Suprapubic skin (tissue), 4 donors: ENCODE results near the gene AP2M1. TPM values are rescaled to one million over a fixed set of nuclear protein-coding genes. Genes with fewer than 3 reads are reported as not detected.

Source experiments
- DNase-seq, 2 donors: peaks; one replicate each; pipeline ENCODE4 v3.0.0-alpha.2; 2019; ENCODE audit warnings: low spot score in 2 of 2
- H3K27ac ChIP-seq: fragments of 200-600 bp; sonication (generic); one replicate; pipeline ENCODE4 v1.5.1; 2019
- H3K27me3 ChIP-seq: fragments of 200-600 bp; sonication (generic); one replicate; pipeline ENCODE4 v1.5.1; 2019
- H3K36me3 ChIP-seq: fragments of 200-600 bp; sonication (generic); one replicate; pipeline ENCODE4 v1.5.1; 2019
- H3K4me1 ChIP-seq: fragments of 200-600 bp; sonication (generic); one replicate; pipeline ENCODE4 v1.5.1; 2019
- H3K4me3 ChIP-seq: fragments of 200-600 bp; sonication (generic); one replicate; pipeline ENCODE4 v1.5.1; 2019; ENCODE audit warnings: mild to moderate bottlenecking
- H3K9me3 ChIP-seq: fragments of 200-600 bp; sonication (generic); one replicate; pipeline ENCODE4 v1.5.1; 2019
- CTCF ChIP-seq, 2 donors: fragments of 200-600 bp in 1 of 2; fragments of 450-650 bp in 1 of 2; sonication (generic) in 1 of 2; IDR thresholded peaks; one replicate each; pipeline ENCODE4 v1.5.1; 2016 to 2019; ENCODE audit warnings: antibody characterized with exemption in 2 of 2, mild to moderate bottlenecking in 1 of 2, moderate library complexity in 1 of 2
- EP300 ChIP-seq: sonication (generic); formaldehyde crosslinking; IDR thresholded peaks from one replicate; pipeline ENCODE4 v1.6.1; 2017; ENCODE audit warnings: antibody characterized with exemption
- POLR2A ChIP-seq, 2 donors: fragments of 450-650 bp; IDR thresholded peaks; one replicate each; pipeline ENCODE4 v1.6.1; 2017; ENCODE audit warnings: antibody characterized with exemption in 2 of 2, mild to moderate bottlenecking in 2 of 2, moderate library complexity in 2 of 2
- POLR2AphosphoS5 ChIP-seq, 3 donors: sonication (generic); formaldehyde crosslinking; IDR thresholded peaks; one replicate each; pipeline ENCODE4 v1.6.1; 2017; ENCODE audit warnings: antibody characterized with exemption in 3 of 3
- WGBS: methylation state at CpG from one replicate; pipeline ENCODE4 v1.1.5; 2018; 5-methylcytosine and 5-hydroxymethylcytosine counted together
- total RNA-seq, 4 donors: library from RNA; depleted of rRNA; stranded (reverse); fragments of >200 nt; gene quantifications; one replicate each; pipeline ENCODE4 v1.1.0, GENCODE V29; 2016

The AP2M1 gene
- total RNA-seq, 4 donors from 2014 or later, result 112 to 137 (median 121) TPM

DNA sequence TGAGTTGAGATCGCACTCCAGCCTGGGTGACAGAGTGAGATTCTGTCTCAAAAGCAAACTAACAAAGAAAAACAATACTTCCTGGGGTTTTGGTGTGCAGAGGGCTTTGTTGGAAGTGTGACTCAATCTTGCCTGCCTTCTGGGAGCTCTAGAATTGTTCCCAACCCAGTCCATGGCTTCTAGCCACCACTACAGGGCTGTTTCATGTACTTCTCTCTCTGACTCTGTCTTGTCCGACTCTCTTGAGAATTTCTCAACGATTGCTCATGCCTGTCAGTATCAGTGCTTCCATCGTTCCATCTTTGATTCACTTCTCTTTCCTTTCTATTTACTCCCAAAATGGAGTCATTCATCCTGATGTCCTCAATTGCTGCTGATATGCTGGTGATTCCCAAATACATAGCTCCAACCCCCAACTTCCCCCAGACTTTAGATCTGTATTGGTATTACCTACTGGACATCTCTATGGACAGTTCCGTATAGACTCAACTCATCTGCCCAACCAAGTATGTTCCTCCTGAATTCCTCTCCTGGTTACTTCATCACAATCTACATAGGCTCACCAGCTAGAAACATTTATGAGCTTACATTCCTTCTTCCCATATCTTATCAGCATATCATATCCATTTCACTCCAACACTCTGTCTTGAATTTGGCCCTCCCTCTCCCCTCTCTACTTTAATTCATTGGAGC, 1.8 kb upstream of the AP2M1 start:
- Histone ChIP-seq H3K27ac (no peak overlapping the region), H3K9me3 (no peaks in the 10 kb centered on the region), H3K4me3 (no peak overlapping the region), H3K27me3 (no peaks in the 10 kb centered on the region), H3K36me3 (peaks cover 53% of the 10 kb centered on the region), H3K4me1 (peaks cover 41% of the 10 kb centered on the region)
- TF ChIP-seq POLR2AphosphoS5 (IDR thresholded peaks at IDR 0.05) (no peak), CTCF (IDR thresholded peaks at IDR 0.05) (no peak), EP300 (no peak), POLR2A (IDR thresholded peaks at IDR 0.05) (no peak)
- 66% methylated on average over 5 of the region's 5 CpGs for WGBS
- no peak for DNase-seq

- Histone ChIP-seq H3K27me3 (no peaks in the 10 kb centered on the region), H3K4me3 (no peak overlapping the region), H3K4me1 (peaks cover 43% of the 10 kb centered on the region), H3K36me3 (peaks cover 53% of the 10 kb centered on the region), H3K9me3 (no peaks in the 10 kb centered on the region), H3K27ac (peak overlapping the region; percentile 20)
- no peak for DNase-seq
- 89% methylated on average over 2 of the region's 2 CpGs for WGBS
- TF ChIP-seq POLR2AphosphoS5 (IDR thresholded peaks at IDR 0.05) (no peak), POLR2A (IDR thresholded peaks at IDR 0.05) (no peak)
Observed at GRCh38 chr3:184173374-184173722, 1.3 kb upstream of the AP2M1 start.

- TF ChIP-seq EP300 (no peak), CTCF (IDR thresholded peaks at IDR 0.05) (no peak)
- no peak for DNase-seq
- peaks cover 43% of the 10 kb centered on the region for H3K4me1 ChIP-seq
- H3K4me3 ChIP-seq, result no peak overlapping the region
- H3K27ac ChIP-seq, result peak overlapping the region; percentile 20
- H3K27me3 ChIP-seq, result no peaks in the 10 kb centered on the region
- WGBS, result 13% methylated on average over 4 of the region's 4 CpGs
- no peaks in the 10 kb centered on the region for H3K9me3 ChIP-seq
- H3K36me3 ChIP-seq, result peaks cover 53% of the 10 kb centered on the region
Observed at GRCh38 chr3:184174284-184174645, 390 bp upstream of the AP2M1 start.

DNA sequence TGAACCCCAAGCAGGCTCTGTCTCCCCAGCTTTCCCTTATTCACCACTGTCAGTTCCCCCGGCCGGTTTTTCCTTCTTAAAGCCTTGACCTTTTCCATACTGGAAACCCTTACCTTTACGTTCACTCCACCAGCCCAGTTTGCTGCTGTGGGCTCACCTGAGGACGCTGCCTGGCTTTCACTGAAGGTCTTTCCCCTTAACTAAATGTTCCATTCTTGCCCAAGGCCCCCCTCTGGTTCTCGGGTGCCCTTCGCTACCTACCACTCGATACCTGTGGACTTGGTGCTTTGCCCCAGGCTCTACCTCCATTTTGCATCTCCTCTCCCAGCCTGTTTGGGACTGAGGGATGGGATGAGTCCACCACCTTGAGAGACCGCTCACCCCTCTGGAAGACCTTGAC, 851 bp downstream of the AP2M1 start:
- TF ChIP-seq POLR2AphosphoS5 (IDR thresholded peaks at IDR 0.05) (no peak), EP300 (no peak), POLR2A (IDR thresholded peaks at IDR 0.05) (no peak), CTCF (IDR thresholded peaks at IDR 0.05) (no peak)
- peak overlapping the region; percentile 89 for H3K4me3 ChIP-seq
- H3K27ac ChIP-seq, result peak overlapping the region; percentile 92
- H3K4me1 ChIP-seq, result peaks cover 43% of the 10 kb centered on the region
- no peaks in the 10 kb centered on the region for H3K9me3 ChIP-seq
- H3K36me3 ChIP-seq, result peaks cover 53% of the 10 kb centered on the region
- 18% methylated on average over 8 of the region's 8 CpGs for WGBS
- no peak for DNase-seq
- no peaks in the 10 kb centered on the region for H3K27me3 ChIP-seq

DNA sequence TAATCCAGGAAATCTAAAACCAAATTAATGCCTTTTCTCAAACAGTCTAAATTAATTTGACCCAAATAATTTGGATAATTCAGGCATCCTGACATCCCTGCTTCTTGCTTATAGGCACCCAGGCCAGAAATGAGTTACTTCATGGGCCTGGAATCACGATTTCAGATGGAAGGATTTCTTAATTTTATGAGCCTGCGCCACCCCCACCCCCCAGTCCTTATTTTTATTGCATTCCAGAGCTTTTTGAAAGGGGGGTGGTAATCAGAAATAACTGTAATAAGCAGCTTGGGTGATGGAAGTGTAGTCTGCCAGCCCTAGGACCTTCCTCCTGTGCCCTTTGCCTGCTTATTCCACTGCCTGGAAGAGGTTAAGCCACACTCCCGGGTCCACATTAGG, 1.3 kb downstream of the AP2M1 start:
- peak overlapping the region; percentile 92 for H3K27ac ChIP-seq
- no peak for DNase-seq
- peak overlapping the region; percentile 89 for H3K4me3 ChIP-seq
- no peaks in the 10 kb centered on the region for H3K9me3 ChIP-seq
- H3K36me3 ChIP-seq, result peaks cover 53% of the 10 kb centered on the region
- WGBS, result 27% methylated on average over 3 of the region's 3 CpGs
- no peaks in the 10 kb centered on the region for H3K27me3 ChIP-seq
- TF ChIP-seq POLR2A (IDR thresholded peaks at IDR 0.05), result no peak
- H3K4me1 ChIP-seq, result peaks cover 43% of the 10 kb centered on the region

GRCh38 chr3:184176377-184177330, 2.0 kb downstream of the AP2M1 start:
- H3K4me3 ChIP-seq, result peak overlapping the region; percentile 89
- TF ChIP-seq POLR2AphosphoS5 (IDR thresholded peaks at IDR 0.05) (no peak), EP300 (no peak), CTCF (IDR thresholded peaks at IDR 0.05) (no peak), POLR2A (IDR thresholded peaks at IDR 0.05) (no peak)
- peak overlapping the region; percentile 92 for H3K27ac ChIP-seq
- no peak for DNase-seq
- 14% methylated on average over 9 of the region's 19 CpGs for WGBS
- peaks cover 43% of the 10 kb centered on the region for H3K4me1 ChIP-seq
- H3K27me3 ChIP-seq, result no peaks in the 10 kb centered on the region
- H3K9me3 ChIP-seq, result no peaks in the 10 kb centered on the region
- peaks cover 53% of the 10 kb centered on the region for H3K36me3 ChIP-seq
